ENCODE results near the gene ZP1.

The ZP1 gene

DNA sequence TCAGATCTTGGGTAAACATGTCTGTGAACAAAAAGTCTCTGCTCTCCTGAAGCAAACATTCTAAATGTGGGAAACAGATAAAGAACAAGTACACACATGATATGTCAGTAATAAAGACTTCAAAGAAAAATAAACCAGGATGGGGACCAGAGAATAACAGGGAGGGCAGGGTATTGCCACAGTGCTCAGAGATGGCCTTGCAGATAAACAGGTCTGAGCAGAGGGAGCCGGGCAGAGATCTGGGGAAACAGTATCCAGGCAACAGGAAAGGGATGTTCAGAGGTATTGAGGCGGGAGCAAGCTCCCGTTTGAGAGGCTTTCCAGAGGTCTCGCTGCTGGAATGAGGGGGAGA, 22.5 kb upstream of the ZP1 start:
- no peak for DNase-seq

DNA sequence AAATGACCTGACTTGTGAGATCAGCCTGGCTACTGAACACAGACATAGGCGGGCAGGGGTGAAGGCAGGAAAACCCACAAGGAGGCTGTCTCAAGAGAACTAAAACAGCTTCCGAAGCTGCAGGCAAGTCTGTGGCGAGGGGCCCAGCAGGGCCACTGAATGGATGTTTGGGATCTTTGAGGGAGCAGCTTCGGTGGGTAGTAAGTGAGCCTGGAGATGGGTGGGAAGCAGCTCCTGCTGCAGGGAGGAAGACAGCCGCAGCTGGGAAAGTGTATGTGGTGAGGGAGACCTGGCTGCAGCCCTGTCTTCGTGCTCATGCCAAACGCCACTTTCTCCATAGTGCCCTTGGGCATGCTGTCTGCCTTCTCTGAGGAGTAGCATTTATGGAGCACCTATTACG, 22.0 kb upstream of the ZP1 start:
- no peak for DNase-seq

DNA sequence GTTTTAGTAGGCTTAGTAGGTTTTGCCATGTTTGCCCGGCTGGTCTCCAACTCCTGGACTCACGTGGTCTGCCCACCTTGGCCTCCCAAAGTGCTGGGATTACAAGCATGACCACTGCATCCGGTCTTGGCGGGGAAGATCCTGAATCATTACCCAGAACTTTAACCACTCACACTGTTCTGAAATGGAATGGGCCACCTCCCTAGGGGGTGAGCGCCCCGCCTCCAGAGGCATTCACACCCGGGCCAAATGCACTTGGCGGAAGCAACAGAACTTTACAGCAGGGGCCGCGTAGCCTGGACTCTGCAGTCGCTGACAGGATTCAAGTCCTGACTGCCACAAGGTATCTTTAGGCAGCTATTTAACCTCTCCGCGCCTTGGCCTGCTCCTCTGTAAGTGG, 20.1 kb upstream of the ZP1 start:
- DNase-seq = no peak

DNA sequence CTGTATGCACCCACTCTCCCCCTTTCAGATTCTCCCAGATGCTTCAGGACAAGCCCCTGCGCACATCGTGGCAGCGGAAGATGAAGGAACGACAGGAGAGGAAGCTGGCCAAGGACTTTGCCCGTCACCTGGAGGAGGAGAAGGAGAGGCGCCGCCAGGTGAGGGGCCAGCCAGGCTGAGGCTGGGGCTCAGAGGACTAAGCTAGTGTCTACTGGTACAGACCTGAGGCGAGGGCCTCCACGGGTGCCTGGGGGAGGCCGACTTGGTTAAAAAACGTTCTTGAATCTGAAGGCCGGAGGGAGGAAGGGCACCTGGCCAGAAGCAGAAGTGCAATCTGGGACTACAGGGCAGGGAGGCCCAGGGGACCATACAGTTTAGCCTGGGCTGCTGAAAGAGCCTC, 19.4 kb upstream of the ZP1 start:
- no peak for DNase-seq

DNA sequence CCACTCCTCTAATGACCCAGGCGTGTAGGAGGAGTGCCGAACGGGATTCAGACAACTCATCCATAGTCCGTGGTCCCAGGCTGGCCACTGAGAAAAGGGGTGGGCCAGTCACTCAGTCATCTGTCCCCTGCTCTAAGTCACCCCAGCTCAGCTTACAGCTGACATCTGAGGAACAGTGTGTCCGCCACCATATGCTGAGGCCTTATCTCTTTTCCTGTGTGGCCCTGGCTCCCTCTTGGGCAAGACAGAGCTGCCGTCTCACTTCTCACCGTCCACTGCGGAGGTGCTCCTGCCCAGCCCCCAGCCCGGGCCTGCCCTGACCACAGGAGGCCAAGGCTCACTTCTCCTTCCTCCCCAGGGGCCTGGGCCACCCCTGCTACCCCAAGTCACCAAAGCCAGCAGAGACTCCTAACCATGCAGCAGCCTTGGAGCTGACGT, 18.6 kb upstream of the ZP1 start:
- DNase-seq = no peak

DNA sequence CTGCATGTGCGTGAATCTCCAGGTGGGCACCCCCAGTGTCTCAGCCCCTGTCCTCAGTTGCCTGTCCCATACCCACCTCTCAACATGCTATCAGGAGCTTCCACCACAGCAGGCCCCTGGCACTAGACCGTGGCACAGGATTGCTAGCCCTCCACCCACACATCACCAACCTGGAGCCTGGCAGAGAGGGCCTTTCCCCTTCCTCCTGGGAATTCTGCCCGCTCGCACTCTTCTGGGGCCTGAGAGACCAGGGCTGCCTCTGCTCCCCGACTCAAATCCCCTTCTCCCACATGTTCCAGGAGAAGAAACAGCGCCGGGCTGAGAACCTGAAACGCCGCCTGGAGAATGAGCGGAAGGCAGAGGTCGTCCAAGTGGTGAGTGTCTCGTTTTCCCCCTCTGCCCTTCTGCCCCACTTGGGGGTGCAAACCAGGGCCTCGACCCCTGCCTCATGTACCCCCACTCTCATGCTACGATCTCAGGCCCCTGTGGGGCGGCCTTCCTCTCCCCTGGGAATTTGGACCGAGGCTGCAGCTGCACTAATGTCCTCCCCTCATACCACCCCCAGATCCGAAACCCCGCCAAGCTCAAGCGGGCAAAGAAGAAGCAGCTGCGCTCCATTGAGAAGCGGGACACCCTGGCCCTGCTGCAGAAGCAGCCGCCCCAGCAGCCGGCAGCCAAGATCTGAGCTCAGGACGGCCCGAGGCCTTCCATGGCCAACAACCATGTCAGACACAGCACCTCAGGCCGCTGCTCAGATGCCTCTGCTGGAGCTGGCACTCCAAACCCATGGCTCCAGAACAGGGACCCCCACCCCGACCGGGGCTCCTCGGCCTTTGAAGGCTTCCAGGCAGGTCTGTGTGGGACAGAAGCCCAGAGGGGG, 17.5 kb upstream of the ZP1 start:
- no peak for DNase-seq

DNA sequence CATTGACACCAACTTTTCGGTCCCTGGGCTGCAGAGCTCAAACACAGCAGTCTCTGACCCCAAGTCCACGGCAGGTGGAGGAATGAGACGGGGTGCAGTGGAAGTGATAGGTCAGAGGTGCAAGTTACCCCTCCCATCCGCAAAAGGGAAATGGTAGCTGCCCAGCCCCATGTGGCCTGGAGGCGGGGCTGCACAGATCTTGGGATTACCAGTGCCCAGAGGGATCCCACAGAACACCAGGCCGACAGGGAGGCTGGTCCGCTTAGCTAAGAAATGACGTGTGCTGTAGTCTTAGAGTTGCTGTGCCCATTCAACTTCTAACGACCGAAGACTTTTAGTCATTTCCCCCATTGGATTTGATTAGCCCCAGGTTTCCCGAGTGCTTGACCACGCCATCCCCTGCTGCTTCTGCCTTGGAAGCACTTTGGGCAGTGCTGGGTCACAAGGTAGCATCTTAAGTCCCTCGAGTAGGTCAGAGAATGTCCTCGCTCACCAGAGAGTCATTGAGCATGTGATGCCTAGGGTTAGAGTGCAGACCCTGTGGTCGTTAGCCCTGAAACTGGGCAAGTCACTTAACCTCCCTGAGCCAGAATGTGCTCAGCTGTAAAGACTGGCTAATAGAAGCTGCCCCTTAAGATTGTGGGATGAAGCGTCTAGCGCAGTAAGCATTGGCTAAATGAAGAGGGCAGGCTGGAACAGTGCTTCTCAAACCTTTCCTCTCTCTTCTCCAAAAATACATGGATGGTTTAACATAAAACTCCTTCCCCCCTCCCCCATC, 15.8 kb upstream of the ZP1 start:
- no peak for DNase-seq

DNA sequence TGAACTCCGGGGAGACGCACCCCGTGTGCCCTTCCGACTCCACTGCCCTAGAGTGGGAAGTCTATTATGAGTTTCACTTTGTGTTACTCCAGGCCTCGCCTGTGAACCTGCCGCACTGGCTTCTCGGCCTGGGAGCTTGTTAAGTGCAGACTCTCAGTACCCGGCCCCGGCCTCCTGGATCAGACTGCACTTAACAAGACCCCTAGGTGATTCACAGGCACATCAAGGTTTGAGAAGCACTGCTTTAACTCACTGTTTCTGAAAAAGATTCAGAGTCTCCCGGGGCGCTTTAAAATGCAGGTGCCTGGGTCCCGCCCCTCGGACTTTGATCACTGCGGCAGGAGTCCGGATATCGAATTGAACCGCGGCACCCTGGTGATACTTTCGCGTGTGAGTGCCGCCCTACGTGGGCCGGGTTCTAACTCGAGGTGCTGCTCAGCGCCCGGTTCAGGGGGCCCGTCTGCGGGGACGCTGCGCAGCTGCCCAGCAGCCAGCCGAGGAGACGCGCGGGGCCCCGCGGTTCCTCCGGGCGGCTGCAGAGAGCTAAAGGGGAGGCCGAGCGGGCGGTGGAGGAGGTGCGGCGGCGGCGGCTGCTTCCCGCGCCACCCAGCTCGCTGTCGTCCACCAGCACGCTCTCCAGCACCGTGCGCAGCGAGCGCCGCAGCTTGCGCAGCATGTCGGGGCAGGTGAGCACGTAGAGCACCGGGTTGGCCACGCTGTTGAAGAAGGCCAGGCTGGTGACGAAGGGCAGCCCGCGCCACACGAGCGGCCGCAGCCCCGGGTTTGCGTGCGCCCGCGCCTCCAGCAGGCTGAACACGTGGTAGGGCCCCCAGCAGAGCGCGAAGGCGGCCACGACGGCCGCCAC, 15.0 kb upstream of the ZP1 start:
- no peak for DNase-seq

DNA sequence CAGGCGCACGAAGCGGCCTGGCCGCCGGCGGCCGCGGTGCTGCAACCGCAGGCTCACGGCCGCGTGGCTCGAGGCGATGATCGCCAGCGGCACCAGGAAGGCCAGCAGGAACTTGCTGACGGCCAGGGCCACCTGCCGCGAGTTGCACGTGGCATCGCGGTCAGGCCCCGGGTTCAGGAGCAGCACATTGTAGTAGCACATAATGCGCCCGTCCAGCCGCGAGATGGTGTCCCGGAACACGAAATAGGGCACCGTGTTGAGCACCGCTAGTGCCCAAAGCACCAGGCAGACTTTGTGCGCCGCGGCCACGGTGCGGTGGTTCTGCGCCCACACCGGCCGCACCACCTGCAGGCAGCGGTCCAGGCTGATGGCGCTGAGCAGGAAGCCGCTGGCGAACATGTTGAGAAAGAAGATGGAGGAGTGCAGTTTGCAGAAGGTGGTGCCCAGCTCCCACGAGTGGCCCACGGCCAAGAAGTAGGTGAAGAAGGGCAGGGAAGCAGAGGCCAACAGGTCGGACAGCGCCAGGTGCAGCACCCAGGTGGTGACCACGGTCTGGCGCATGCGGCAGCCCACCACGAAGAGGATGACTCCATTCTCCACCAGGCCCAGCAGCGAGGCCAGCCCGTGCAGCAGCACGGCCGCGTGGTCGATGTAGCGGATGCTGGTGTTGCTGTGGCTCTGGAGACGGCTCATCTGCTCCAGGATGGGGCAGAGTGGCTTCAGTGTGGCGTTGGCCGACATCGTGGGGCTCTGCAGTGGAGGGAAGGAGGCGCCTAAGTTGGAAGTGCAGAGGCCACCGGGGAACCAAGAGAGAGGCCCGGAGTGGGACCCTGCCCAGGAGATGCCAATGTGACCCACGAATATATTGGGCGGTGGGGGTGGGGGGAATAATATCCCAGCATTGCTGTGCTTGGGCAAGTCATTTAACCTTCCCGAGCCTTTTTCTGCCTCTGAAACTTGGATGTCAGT, 14.1 kb upstream of the ZP1 start:
- no peak for DNase-seq

DNA sequence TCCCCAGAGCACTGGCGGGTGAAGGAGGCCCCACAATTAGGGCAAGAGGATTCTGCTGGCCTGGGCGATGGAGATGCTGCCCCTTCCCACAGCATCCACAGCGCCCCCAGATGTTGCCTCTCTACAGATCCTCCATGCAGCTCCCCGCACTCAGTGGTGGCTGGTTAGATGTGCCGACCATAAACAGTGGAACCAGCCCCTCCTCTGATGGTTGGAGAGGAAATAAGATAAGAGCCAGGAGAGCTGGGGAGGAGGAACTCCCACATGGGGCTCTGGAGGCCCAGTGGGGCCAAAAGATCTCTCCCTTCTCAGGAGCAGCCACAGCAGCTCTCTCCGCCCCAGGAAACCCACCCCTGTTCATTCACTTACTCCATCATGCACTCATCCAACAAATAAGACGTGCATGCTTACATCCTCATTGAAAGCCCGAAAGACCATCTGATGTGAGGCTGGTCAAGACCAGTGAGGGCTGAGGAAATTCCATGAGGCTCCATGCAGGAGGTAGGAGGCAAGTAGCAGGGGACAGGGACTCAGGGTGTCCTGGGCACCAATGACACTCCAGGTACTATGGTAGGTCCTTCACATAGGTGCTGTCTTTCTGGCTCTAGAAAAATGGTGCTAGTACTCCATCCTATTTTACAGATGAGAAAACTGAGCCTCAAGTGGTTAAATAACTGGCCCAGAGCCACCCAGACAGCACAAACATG, 13.0 kb upstream of the ZP1 start:
- DNase-seq = no peak

DNA sequence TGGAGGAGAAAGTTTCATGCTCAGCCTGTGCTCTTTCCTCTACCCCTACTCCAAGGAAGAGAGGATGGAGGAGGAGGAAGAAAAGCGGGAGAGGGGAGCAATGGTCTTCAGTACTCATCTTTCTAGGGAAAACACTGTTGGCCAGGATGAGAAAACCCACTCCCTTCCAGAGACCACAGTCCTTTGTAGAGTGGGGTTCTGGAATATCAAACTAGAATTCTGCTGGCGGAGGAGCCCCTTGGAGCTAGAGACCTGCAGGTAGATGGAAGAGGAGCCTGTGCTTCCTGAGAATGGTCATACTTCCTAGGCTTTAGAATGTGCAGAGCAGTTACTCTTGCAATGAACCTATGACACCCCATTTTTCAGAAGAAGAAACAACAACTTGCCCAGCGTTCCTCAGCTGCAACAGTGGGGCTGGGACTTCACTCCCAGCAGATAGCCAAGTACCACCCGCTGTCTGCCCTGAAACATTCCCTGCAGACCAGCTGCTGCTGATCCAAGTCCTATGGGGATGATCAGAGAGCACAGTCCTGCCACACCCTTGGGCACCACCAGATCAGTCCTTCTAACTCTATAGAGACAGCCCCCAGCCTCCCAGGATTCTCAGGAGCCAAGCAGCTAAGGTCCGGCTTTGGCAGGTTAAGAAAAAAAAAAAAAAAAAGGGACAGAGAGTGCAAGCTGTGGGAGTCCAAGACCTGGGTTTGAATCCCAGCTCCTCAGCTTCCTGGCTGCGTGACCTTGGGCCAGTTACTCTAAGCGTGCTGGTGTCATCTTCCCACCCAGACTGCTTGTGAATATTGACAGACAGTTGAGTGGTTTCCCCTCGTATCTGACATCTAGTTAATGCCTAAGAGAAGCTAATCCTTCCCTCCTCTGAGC, 12.3 kb upstream of the ZP1 start:
- DNase-seq = no peak

DNA sequence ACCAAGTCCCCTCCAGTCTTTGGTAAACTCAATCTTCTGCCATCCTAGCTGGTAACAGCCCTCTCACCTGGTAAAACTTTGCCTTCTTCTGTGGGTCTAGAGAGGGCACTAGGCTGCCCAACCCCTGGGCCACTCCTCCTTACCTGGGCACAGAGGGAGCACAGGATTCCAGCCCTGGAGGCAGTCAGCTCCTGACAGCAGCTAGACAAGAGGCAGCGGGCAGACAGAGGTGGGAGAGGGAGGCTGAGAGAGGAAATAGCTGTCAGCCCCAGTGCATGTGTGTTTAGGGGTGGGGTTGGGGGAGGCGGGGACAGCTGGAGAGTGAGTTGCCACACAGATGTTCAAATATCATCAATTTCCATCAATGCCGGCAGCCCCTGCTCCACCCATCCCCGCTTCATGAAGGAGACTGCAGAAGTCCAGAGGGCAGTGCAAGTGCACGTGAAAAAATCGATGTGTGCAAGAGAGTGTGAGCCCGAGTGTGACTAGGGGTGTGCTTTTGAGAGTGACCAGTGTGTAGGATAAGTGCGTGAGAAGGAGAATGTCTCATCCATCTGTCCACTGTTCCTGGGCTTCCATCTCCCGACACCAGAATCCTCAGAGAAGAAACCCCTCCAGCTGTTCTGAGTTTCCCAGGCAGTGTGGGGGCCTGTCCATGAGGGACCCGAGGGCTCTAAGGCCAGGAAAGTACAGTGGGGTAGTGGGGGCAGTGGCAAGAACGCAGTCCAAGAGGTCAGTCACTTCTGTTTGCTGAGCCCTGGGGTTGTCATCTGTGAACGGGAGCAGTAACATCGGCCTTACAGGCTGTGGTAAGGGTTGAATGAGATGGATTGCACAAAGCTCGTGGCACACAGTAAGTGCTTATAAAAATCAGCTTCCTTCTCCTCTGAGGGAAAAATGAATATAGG, 11.4 kb upstream of the ZP1 start, which contains the start of gene PTGDR2:
Gene PTGDR2, minus strand, starts transcription at position 225 of the 908 bp plus-strand sequence. CDS start 2,228 bp downstream, outside the sequence.
- no peak for DNase-seq

DNA sequence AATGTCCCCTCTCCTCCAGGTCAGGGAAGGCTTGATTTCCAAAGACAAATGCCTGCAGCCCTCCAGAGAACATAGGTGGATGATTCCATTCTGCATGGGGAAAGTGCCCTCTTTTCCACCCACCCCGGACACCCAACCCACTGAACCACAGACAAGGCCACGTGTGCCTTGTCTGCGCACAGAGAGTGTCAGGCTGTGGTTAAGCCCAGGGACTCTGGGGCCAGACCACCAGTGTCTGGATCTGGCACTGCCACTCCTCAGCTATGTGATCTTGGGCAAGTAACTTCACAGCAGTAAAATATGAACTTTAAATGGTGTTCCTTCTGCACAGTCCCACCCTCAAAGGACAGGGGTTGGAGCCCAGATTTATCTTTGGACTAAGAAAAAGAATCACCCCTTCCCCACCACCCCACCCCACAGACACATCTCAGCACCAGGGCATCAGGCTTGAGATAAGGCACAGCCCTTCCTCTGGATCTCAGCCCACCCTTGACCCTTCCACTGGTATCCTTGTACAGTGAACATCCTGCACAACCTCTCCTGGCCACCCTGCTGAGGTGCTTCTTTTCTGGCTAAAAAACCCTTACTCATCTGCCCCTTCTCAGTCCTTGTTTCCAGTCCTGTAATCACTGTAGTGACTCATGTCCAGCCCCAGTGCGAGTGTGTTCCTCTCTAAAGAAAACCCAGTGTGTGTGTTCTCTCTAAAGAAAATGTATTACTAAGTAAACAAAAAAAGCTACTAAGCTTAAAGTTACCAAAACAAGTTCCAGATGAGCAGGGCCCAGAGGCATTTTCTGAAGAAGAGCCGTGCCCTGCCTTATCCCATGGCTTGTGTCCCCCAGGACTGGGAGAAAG, 9.7 kb upstream of the ZP1 start:
- no peak for DNase-seq

DNA sequence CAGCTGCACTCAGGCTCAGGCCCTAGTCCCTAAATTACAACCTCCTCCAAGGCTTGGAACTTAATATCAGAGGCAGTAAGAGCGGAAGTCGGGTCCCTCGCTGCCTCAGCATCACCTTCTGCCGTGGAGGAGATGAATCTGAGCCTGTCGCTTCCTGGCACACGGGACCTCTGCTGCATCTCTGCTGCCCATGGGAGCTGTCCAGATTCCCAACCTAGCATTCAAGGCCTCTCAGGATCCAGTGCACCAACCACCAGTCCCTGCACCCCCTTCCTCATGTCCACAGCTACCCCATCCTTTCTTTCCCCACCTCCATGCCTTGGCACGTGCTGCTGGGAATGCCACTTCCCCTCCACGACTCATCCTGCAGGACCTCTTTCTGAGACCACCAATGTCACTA, 9.1 kb upstream of the ZP1 start:
- no peak for DNase-seq

DNA sequence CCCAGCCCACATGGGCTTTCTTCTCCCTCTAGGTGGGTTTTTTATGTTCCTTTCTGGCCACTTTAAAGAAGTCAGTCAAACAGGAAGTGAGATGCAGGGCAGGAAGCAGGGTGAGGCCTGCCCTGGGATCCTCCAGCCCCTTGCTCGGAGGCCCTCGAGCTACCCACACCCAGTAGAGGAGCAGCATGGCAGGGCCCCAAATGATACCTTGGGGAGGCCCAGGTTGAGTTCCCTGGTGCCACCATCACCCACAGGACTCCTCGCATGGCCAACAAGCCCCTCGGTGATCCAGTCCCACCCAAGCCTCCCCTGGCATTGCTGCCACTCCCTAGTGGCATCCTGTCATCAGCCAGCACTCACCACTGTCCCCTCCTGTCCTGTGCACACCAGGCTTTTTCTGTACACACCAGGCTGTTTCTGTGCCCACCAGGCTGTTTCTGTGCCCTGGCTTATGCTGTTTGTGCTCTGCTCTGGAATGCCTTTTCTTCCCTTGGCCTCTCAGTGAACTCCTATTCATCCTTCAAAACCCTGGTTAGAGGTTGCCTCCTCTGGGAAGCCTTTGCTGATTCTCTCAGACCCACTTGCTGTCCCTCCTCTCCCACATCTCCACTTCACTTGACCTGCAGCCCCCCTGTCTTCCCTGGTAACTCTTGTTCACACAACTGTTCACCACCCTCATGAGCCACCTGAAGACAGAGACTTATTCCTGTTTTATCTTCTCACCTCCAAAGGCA, 8.4 kb upstream of the ZP1 start:
- DNase-seq = no peak

DNA sequence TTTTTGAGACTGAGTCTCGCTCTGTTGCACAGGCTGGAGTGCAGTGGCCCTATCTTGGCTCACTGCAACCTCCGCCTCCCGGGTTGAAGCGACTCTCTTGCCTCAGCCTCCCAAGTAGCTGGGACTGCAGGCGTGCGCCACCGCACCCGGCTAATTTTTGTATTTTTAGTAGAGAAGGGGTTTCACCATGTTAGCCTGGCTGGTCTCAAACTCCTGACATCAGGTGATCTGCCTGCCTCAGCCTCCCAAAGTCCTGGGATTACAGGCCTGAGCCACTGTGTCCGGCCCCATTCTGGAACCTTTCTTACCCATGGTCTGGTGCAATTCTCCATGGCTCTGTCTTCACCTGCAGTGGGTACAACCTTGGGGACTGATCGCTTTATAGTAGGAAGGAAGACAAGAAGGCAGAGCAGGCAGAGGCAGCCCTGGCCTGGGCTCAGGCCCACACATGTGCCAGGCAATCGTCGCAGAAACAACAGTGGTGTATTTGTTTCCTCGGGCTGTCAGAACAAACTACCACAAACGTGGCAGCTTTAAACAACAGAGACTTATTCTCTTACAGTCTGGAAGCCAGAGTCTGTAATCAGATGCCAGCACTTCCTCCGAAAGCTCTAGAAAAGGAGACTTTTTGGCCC, 7.6 kb upstream of the ZP1 start:
- DNase-seq = no peak

DNA sequence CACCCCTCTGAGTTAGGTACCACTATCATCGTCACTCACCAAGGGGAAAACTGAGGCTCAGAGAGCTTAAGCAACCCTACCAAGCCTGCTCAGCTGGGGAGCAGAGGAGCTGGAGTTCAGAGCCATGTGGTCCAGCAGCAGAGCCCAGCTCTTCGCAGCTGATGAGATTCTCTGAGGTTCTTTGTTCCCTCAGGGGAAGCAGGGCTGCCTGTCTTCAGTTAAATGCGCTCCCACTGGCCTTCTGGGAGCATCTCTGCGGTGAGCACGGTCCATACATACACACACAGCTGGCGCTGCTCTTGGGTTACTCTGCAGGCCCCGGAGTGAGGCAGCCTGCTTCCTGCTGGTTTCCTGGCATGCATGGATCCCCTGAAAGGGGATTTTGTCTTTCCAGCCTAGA, 6.4 kb upstream of the ZP1 start:
- DNase-seq = no peak

Measured in activated CD4-positive, alpha-beta T cell treated with anti-CD3 and anti-CD28 coated beads, Interleukin-2, amount 50 U/mL, for 4 hours (primary cell).